HG02973 (cell line): ENCODE results near the gene BEST4.
"Not testable (repeated sequence)": the region's sequence is repeated elsewhere in the genome, so short reads cannot be mapped to it uniquely, and the experiment has no call there.

Source experiments
- ATAC-seq: cut with Tn5 transposase; IDR thresholded peaks from one replicate; pipeline ENCODE4 v1.9.1; 2021; ENCODE audit warnings: moderate library complexity; ENCODE audit not compliant: unreplicated experiment

Gene BEST4

GRCh38 chr1:44788120-44788860 is at the start of gene BEST4:
Gene BEST4 (minus strand): TSS chr1:44788170. CDS start chr1:44787705, 465 bp downstream.
- no peak for ATAC-seq

- no peak for ATAC-seq
These were observed 48.0 kb upstream of the BEST4 start for GRCh38 chr1:44835738-44836675.

- no peak for ATAC-seq
These were observed 46.4 kb upstream of the BEST4 start for GRCh38 chr1:44834328-44834727.

- ATAC-seq = no peak
These were observed 44.2 kb upstream of the BEST4 start for GRCh38 chr1:44832056-44832705.

- no peak for ATAC-seq
These were observed 43.5 kb upstream of the BEST4 start for GRCh38 chr1:44831516-44831915.

- ATAC-seq = no peak
These were observed 42.9 kb upstream of the BEST4 start for GRCh38 chr1:44830900-44831304.

- ATAC-seq = no peak
These were observed 41.8 kb upstream of the BEST4 start for GRCh38 chr1:44829506-44830384.

- ATAC-seq = no peak
These were observed 41.0 kb upstream of the BEST4 start for GRCh38 chr1:44828841-44829440.

GRCh38 chr1:44828003-44828651 is 40.2 kb upstream of the BEST4 start:
- ATAC-seq = no peak

- ATAC-seq = no peak
These were observed 39.4 kb upstream of the BEST4 start for GRCh38 chr1:44827197-44828002.

GRCh38 chr1:44826375-44827196 is 38.6 kb upstream of the BEST4 start:
- no peak for ATAC-seq

GRCh38 chr1:44824392-44824791 is 36.4 kb upstream of the BEST4 start:
- not testable (repeated sequence) for ATAC-seq

GRCh38 chr1:44822981-44823451 is 35.0 kb upstream of the BEST4 start:
- ATAC-seq = no peak

- no peak for ATAC-seq
These were observed 34.2 kb upstream of the BEST4 start for GRCh38 chr1:44822131-44822701.

- no peak for ATAC-seq
These were observed 33.3 kb upstream of the BEST4 start for GRCh38 chr1:44821240-44821715.

GRCh38 chr1:44820328-44821239 is 32.6 kb upstream of the BEST4 start:
- no peak for ATAC-seq
